ENCODE results near the gene KCNIP4.

The KCNIP4 gene

GRCh38 chr4:20831746-20832145, 1116.8 kb downstream of the KCNIP4 start:
- CTCF ChIA-PET = no interaction called here
- no peak for DNase-seq (ENCODE audit: extremely low spot score)
- TF ChIP-seq NFRKB (IDR thresholded peaks at IDR 0.05) (no peak), CTBP1 (IDR thresholded peaks at IDR 0.05; ENCODE audit: borderline replicate concordance) (no peak), FOXM1 (IDR thresholded peaks at IDR 0.05; ENCODE audit: borderline replicate concordance) (no peak), TARDBP (IDR thresholded peaks at IDR 0.05) (no peak), SUZ12 (IDR thresholded peaks at IDR 0.05) (no peak), ZNF384 (IDR thresholded peaks at IDR 0.05) (no peak), SP1 (IDR thresholded peaks at IDR 0.05) (no peak), HDGF (IDR thresholded peaks at IDR 0.05; ENCODE audit: borderline replicate concordance) (no peak), L3MBTL2 (conservative IDR thresholded peaks at IDR 0.05) (no peak), FOXA1 (IDR thresholded peaks at IDR 0.05) (no peak), PKNOX1 (IDR thresholded peaks at IDR 0.05) (no peak), ELF4 (IDR thresholded peaks at IDR 0.05) (no peak), LEF1 (IDR thresholded peaks at IDR 0.05; ENCODE audit: borderline replicate concordance) (no peak), ARNT (IDR thresholded peaks at IDR 0.05) (no peak), BHLHE40 (IDR thresholded peaks at IDR 0.05; ENCODE audit: borderline replicate concordance) (no peak), FOXK2 (IDR thresholded peaks at IDR 0.05) (no peak)
- POLR2A ChIA-PET = no interaction called here

GRCh38 chr4:20829617-20830357, 1118.8 kb downstream of the KCNIP4 start:
- TF ChIP-seq LEF1 (IDR thresholded peaks at IDR 0.05; ENCODE audit: borderline replicate concordance) (no peak), BHLHE40 (IDR thresholded peaks at IDR 0.05; ENCODE audit: borderline replicate concordance) (no peak), ELF4 (IDR thresholded peaks at IDR 0.05) (no peak), SUZ12 (IDR thresholded peaks at IDR 0.05) (no peak), ZNF384 (IDR thresholded peaks at IDR 0.05) (no peak), CTBP1 (IDR thresholded peaks at IDR 0.05; ENCODE audit: borderline replicate concordance) (no peak), ARNT (IDR thresholded peaks at IDR 0.05) (no peak), TARDBP (IDR thresholded peaks at IDR 0.05) (no peak), L3MBTL2 (conservative IDR thresholded peaks at IDR 0.05) (no peak), FOXM1 (IDR thresholded peaks at IDR 0.05; ENCODE audit: borderline replicate concordance) (no peak), NFRKB (IDR thresholded peaks at IDR 0.05) (no peak), PKNOX1 (IDR thresholded peaks at IDR 0.05) (no peak), HDGF (IDR thresholded peaks at IDR 0.05; ENCODE audit: borderline replicate concordance) (no peak), FOXA1 (IDR thresholded peaks at IDR 0.05) (no peak)
- DNase-seq (ENCODE audit: extremely low spot score) = no peak
- POLR2A ChIA-PET = no interaction called here
- CTCF ChIA-PET = interaction anchor here (0.7 kb wide), 1 partner anchor 832 kb away, joined by 6 read pairs; no protein-coding TSS in a partner anchor

GRCh38 chr4:20825505-20825904, 1123.1 kb downstream of the KCNIP4 start:
- no peak for TF ChIP-seq BHLHE40 (IDR thresholded peaks at IDR 0.05; ENCODE audit: borderline replicate concordance)
- TF ChIP-seq CTBP1 (IDR thresholded peaks at IDR 0.05; ENCODE audit: borderline replicate concordance) = no peak
- no peak for TF ChIP-seq ZNF384 (IDR thresholded peaks at IDR 0.05)
- no peak for TF ChIP-seq ARNT (IDR thresholded peaks at IDR 0.05)
- no peak for TF ChIP-seq ELF4 (IDR thresholded peaks at IDR 0.05)
- no peak for TF ChIP-seq FOXA1 (IDR thresholded peaks at IDR 0.05)
- TF ChIP-seq FOXM1 (IDR thresholded peaks at IDR 0.05; ENCODE audit: borderline replicate concordance) = no peak
- no peak for TF ChIP-seq FOXK2 (IDR thresholded peaks at IDR 0.05)
- TF ChIP-seq SP1 (IDR thresholded peaks at IDR 0.05) = no peak
- TF ChIP-seq TARDBP (IDR thresholded peaks at IDR 0.05) = no peak
- TF ChIP-seq NFRKB (IDR thresholded peaks at IDR 0.05) = no peak
- no peak for TF ChIP-seq L3MBTL2 (conservative IDR thresholded peaks at IDR 0.05)
- TF ChIP-seq SUZ12 (IDR thresholded peaks at IDR 0.05) = no peak
- no peak for TF ChIP-seq LEF1 (IDR thresholded peaks at IDR 0.05; ENCODE audit: borderline replicate concordance)
- no peak for TF ChIP-seq HDGF (IDR thresholded peaks at IDR 0.05; ENCODE audit: borderline replicate concordance)
- no peak for TF ChIP-seq PKNOX1 (IDR thresholded peaks at IDR 0.05)
- no peak for DNase-seq (ENCODE audit: extremely low spot score)
- ChIA-PET CTCF (no interaction called here), POLR2A (no interaction called here)

GRCh38 chr4:20816287-20816686, 1132.3 kb downstream of the KCNIP4 start:
- ChIA-PET POLR2A (no interaction called here), CTCF (no interaction called here)
- DNase-seq (ENCODE audit: extremely low spot score) = no peak
- TF ChIP-seq ZNF384 (IDR thresholded peaks at IDR 0.05) (no peak), ELF4 (IDR thresholded peaks at IDR 0.05) (no peak), FOXA1 (IDR thresholded peaks at IDR 0.05) (no peak)

- CTCF ChIA-PET = no interaction called here
- DNase-seq (ENCODE audit: extremely low spot score) = no peak
- TF ChIP-seq CTBP1 (IDR thresholded peaks at IDR 0.05; ENCODE audit: borderline replicate concordance) (no peak), SUZ12 (IDR thresholded peaks at IDR 0.05) (no peak), NFRKB (IDR thresholded peaks at IDR 0.05) (no peak)
- POLR2A ChIA-PET = no interaction called here
These were observed 1134.9 kb downstream of the KCNIP4 start for GRCh38 chr4:20813700-20814099.

GRCh38 chr4:20809812-20810211, 1138.8 kb downstream of the KCNIP4 start:
- ChIA-PET POLR2A (no interaction called here), CTCF (no interaction called here)
- TF ChIP-seq PKNOX1 (IDR thresholded peaks at IDR 0.05) = no peak
- TF ChIP-seq ZNF384 (IDR thresholded peaks at IDR 0.05) = no peak
- no peak for TF ChIP-seq FOXK2 (IDR thresholded peaks at IDR 0.05)
- TF ChIP-seq SP1 (IDR thresholded peaks at IDR 0.05) = no peak
- no peak for TF ChIP-seq TARDBP (IDR thresholded peaks at IDR 0.05)
- TF ChIP-seq LEF1 (IDR thresholded peaks at IDR 0.05; ENCODE audit: borderline replicate concordance) = no peak
- no peak for TF ChIP-seq L3MBTL2 (conservative IDR thresholded peaks at IDR 0.05)
- no peak for TF ChIP-seq HDGF (IDR thresholded peaks at IDR 0.05; ENCODE audit: borderline replicate concordance)
- TF ChIP-seq BHLHE40 (IDR thresholded peaks at IDR 0.05; ENCODE audit: borderline replicate concordance) = no peak
- TF ChIP-seq SUZ12 (IDR thresholded peaks at IDR 0.05) = no peak
- no peak for TF ChIP-seq FOXA1 (IDR thresholded peaks at IDR 0.05)
- TF ChIP-seq ARNT (IDR thresholded peaks at IDR 0.05) = no peak
- TF ChIP-seq FOXM1 (IDR thresholded peaks at IDR 0.05; ENCODE audit: borderline replicate concordance) = no peak
- TF ChIP-seq CTBP1 (IDR thresholded peaks at IDR 0.05; ENCODE audit: borderline replicate concordance) = no peak
- TF ChIP-seq ELF4 (IDR thresholded peaks at IDR 0.05) = no peak
- TF ChIP-seq NFRKB (IDR thresholded peaks at IDR 0.05) = no peak
- DNase-seq (ENCODE audit: extremely low spot score) = no peak

All from HEK293T (cell line).